NCI-H226 (cell line): ENCODE measurements around the gene RBMS3.
"Not testable (repeated sequence)": the region's sequence is repeated elsewhere in the genome, so short reads cannot be mapped to it uniquely, and the experiment has no call there.

ENCODE experiments used
- DNase-seq: peaks from one replicate; pipeline ENCODE4 v3.0.0-alpha.2; 2015

RBMS3 gene

GRCh38 chr3:29991198-29991597 is 710.3 kb downstream of the RBMS3 start:
- DNase-seq = no peak

DNA sequence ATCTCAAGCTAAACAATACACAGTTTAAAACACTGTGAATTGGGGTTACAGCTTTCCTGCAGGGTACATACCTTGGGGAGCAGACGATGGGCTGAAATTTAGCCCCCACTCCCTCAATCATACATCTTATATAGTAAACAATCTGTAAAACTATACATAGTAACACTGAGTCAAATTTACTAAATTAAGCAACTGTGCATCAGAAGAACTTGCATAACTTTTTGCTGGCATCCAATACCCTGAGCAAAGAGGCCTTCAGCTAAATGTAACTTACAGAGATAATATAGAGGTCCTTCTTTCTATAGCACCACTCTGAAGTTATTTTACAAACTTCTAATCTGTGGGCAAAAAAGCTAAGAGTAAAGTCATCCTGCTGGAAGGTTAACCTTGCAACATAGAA is 721.9 kb downstream of the RBMS3 start:
- DNase-seq = no peak

- no peak for DNase-seq
Measured at GRCh38 chr3:30003741-30004140, 722.9 kb downstream of the RBMS3 start.

DNA sequence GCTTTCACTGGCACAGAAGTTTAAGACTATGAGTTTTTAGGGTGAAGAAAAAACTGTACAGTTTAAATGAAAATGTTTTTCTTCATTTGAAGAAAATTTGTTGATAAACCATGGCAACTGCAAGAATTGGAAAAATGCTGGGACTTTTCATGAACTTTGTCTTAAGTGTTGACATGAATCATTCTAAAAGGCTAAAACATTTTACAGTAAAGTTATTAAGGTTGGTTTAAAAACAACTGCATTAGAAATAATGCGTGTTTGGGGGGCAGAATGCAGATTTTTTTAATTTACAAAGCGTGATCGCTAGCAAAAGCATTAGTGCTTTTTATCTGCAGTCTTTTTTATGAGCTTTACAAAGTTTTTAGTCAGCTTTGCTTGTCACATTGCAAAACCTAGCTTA is 723.6 kb downstream of the RBMS3 start:
- DNase-seq = no peak

DNA sequence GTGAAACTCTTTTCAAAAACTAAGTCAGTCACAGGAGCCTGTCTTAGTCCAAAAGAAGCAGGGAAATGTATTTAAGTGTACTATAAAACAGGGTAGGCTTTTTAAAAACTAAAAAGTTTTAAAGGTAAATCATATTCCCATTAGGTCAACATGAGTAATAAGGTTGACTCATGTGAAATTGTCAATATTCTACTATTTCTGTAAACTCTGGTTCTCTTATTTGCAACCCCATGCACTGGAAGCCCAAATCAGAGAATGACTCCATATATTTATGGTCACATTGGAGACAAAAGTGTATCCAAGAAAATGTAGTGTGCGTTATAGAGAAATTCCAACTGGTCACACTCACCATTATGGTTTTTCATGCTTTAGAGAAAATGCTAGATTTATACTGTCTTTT is 725.2 kb downstream of the RBMS3 start:
- DNase-seq = no peak

- DNase-seq = no peak
Measured at GRCh38 chr3:30007668-30008067, 726.8 kb downstream of the RBMS3 start.

DNA sequence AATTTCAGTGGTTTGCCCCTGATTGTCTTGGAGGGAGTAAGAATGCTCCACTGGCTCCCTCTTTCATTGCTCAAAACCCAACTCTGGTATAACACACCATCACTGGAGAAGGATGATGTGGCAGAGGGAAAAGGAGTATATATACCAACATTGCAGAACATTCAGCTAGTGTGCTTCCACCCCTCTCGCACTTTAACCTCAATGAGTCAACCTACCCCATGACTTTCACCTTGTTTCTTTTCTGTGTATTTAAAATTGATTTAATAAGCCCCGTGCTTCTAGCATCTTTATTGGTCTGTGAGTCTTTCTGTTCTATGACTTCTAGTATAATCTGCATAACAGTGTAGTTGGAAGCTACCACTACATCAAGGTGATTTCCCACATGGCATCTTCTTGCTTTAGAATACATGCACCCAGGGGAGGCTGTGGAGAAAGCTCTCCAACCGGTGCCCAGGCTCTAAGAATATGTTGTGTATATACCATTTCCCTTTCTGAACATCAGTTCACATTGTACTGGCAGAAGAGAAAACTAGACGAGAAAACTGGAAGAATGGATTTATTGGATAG is 730.4 kb downstream of the RBMS3 start:
- DNase-seq = no peak

- peak; percentile 9 for DNase-seq
Measured at GRCh38 chr3:30012941-30013543, 732.2 kb downstream of the RBMS3 start.

DNA sequence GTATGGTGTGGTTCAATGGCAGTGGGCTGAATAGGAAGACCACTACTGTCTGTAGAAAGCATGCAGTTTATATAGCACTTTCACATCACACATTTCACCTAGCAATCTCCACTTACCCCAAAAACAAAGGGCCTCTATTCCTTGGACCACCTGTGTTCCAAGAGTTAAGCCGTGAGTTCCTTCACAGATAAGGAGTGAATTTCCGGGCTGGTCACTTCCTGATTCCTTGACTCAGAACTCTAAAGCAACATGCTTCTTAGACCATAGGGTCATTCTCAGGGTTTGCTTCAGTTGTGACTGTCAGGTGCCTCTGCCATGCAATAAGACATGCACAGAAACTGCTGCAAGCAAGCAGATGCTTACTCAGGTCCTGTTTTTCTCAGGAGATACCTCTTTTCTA is 737.0 kb downstream of the RBMS3 start:
- no peak for DNase-seq

GRCh38 chr3:30020380-30020779 is 739.5 kb downstream of the RBMS3 start:
- DNase-seq = no peak

- DNase-seq = no peak
Measured at GRCh38 chr3:30024466-30024865, 743.6 kb downstream of the RBMS3 start.

GRCh38 chr3:30026851-30027250 is 746.0 kb downstream of the RBMS3 start:
- no peak for DNase-seq

DNA sequence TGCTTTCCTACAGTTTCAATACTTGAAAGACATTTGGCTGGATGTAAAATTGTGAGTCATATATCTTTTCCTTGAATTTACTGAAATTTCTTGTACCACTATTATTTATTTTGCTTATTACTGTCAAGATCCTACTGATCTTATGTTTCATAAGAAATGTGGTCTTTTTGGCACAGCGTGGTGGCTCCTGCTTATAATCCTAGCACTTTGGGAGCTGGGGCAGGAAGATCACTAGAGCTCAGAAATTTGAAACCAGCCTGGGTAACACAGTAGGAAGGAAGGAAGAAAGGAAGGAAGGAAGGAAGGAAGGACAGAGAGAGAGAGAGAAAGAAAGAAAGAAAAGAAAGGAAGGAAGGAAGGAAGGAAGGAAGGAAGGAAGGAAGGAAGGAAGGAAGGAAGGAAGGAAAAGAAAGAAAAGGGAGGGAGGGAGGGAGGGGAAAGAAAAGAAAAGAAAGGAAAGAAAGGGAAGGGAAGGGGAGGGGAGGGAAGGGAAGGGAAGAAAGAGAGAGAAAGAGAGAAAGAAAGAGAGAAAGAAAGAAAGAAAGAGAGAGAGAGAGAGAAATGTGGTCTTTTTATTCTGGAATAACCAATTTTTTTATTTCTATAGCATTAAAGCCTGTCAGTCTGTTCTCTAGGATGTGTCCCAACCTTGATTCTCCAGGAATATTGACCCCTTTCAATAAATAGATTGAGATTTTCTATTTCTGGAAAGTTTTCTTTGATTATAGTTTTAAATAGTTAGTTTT is 753.5 kb downstream of the RBMS3 start:
- DNase-seq = no peak

- DNase-seq = no peak
Measured at GRCh38 chr3:30035935-30036567, 755.2 kb downstream of the RBMS3 start.

GRCh38 chr3:30040126-30040525 is 759.3 kb downstream of the RBMS3 start:
- DNase-seq = no peak

- DNase-seq = not testable (repeated sequence)
Measured at GRCh38 chr3:30041481-30041880, 760.6 kb downstream of the RBMS3 start.

DNA sequence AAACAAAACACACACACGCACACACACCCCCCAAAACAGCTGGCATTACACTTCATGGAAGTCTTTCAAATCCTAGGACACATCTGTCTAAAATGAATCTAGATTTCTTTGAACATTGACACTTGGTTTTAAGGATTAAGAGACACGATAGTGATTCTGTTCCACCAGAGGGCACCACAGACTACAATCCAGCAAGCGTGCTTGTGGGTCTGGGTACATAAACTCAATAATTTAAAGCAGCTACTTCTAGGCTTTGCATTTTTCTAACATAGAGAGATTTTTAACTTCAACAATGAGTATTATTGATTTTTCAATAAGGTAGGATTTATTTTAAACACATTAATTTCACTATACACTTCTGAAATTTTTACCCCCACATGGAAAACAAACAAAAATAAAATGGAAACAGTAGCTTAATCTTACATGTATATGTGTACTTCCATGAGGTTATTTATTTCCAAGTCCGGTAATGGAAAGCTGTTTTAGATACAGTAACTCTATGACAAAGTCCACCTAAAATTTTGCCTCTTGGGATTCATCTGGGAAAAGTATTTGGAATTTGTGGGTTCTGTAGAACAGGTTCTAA is 761.5 kb downstream of the RBMS3 start:
- no peak for DNase-seq

- DNase-seq = no peak
Measured at GRCh38 chr3:30042916-30043555, 762.2 kb downstream of the RBMS3 start.

GRCh38 chr3:30044515-30044914 is 763.6 kb downstream of the RBMS3 start:
- DNase-seq = no peak

DNA sequence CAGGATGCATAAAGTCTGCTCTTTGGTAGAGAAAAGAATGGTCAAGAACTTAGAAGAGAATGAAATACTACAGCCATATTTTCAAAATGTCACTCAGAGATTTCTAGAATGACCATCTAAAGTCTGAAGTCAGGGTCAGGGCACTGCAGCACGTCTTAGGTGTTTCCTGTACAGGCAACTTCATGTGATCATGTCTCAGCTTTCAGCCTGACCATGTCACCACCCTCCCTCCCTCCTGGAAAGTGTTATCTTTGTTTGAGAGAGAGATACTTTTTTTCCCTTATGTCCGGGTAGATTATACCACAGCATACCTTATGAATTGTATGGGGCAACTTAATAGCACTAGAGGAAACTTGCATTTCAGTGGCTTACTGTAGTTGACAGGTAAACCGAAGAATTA is 767.6 kb downstream of the RBMS3 start:
- DNase-seq = no peak

DNA sequence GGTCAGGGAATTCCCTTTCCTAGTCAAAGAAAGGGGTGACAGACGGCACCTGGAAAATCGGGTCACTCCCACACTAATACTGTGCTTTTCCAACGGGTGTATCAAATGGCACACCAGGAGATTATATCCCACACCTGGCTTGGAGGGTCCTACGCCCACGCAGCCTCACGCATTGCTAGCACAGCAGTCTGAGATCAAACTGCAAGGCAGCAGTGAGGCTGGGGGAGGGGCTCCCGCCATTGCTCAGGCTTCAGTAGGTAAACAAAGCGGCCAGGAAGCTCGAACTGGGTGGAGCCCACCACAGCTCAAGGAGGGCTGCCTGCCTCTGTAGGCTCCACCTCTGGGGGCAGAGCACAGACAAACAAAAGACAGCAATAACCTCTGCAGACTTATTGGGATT is 769.2 kb downstream of the RBMS3 start:
- not testable (repeated sequence) for DNase-seq

DNA sequence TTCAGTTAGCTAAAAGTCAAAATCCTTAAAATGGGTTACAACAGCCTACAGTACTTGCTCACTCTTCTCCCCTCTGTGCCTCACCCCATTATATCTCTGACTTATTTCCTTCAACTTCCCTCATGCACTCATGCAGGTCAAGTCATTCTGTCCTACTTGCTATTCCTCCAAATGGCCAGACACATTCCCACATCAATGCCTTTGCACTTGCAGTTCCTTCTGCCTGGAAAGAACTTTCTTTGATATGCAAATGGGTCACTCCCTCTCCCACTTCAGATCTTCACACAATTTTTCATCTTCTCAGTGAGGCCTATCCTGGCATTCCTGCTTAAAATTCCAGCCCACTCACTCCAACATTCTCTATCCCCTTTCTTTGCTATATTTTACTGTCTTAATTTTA is 778.4 kb downstream of the RBMS3 start:
- no peak for DNase-seq
